ENCODE data around the gene PARP8. TPM values are rescaled to one million over a fixed set of nuclear protein-coding genes. Genes with fewer than 3 reads are reported as not detected.

The PARP8 gene
- total and polyA plus RNA-seq, 2 of the 8 experiments (the other 6 are each of a cell fraction or from before 2014, with no cell fraction given) = 16.6 to 30.6 TPM

DNA sequence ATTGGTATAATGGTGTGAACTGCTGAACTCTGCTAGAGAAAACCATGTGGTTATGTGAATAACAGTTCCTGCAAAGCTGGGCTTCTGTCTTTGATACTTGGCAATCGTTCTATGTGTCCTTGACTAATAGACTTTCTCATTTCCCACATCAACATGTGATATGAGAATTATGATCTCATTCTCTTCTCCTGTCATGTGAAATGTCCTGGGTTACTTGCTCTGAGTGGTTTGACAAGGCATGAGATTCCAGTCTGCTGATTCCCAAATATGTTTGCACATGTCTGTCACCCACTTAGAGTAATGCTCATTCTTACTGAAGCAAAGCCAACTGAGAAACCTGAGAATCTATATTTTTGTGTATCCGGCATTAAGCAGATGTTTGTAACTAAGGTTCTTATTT, 141.2 kb downstream of the PARP8 start:
- Histone ChIP-seq H3K4ac (replicated peaks; ENCODE audit: insufficient read length, low read depth, low read length) (no peak overlapping the region), H3K4me2 (ENCODE audit: insufficient read depth in 1 of 2, low read depth in 2 of 2, low read length in 2 of 2) (no peak overlapping the region), H3K36me3 (ENCODE audit: control insufficient read depth in 2 of 4, insufficient read depth in 4 of 4, low read length in 3 of 4) (no peaks in the 10 kb centered on the region; a peak in 1 of 8 replicates), H4K5ac (ENCODE audit: insufficient read length, low read depth, low read length) (no peak overlapping the region), H3K9ac (replicated peaks in 1 of 4; ENCODE audit: extremely low read depth in 1 of 4, low read depth in 3 of 4, low read length in 3 of 4) (peak overlapping the region in 1 of 4 experiments; percentile 34; a peak in 1 of 7 replicates), H3K14ac (ENCODE audit: insufficient read length) (no peak overlapping the region), H3K79me1 (ENCODE audit: low read depth, low read length) (no peaks in the 10 kb centered on the region), H3K56ac (replicated peaks; ENCODE audit: insufficient read length, low read depth, low read length) (no peak overlapping the region), H4K91ac (replicated peaks; ENCODE audit: insufficient read length, low read length) (no peak overlapping the region), H2BK15ac (ENCODE audit: low read length) (no peak overlapping the region), H3K79me2 (ENCODE audit: control insufficient read depth in 1 of 2, insufficient read depth in 2 of 2, low read length in 2 of 2) (no peaks in the 10 kb centered on the region), H3K27me3 (replicated peaks in 1 of 4; ENCODE audit: control insufficient read depth in 3 of 4, extremely low read depth in 1 of 4, insufficient read depth in 3 of 4, low read length in 3 of 4) (no peaks in the 10 kb centered on the region), H2BK5ac (ENCODE audit: low read depth, low read length) (no peak overlapping the region), H3K4me3 (ENCODE audit: extremely low read depth in 1 of 4, insufficient read depth in 2 of 4, low read depth in 3 of 4, low read length in 4 of 4) (no peak overlapping the region), H3K18ac (ENCODE audit: extremely low read depth, low read length) (no peak overlapping the region), H2AFZ (ENCODE audit: low read length) (no peak overlapping the region), H3K23me2 (ENCODE audit: low read depth, low read length) (no peaks in the 10 kb centered on the region), H4K8ac (ENCODE audit: extremely low read depth, insufficient read depth, low read length) (no peak overlapping the region), H3K27ac (ENCODE audit: low read depth, low read length) (no peak overlapping the region), H3K4me1 (replicated peaks in 1 of 4; ENCODE audit: control insufficient read depth in 3 of 4, insufficient read depth in 4 of 4, low read length in 3 of 4) (no peaks in the 10 kb centered on the region), H4K20me1 (replicated peaks in 1 of 2; ENCODE audit: control insufficient read depth in 1 of 2, insufficient read depth in 2 of 2, low read length in 2 of 2) (no peaks in the 10 kb centered on the region), H3K23ac (ENCODE audit: insufficient read length) (no peak overlapping the region), H2BK12ac (ENCODE audit: low read depth, low read length) (no peak overlapping the region), H2AK5ac (ENCODE audit: low read depth, low read length) (no peak overlapping the region), H2BK20ac (ENCODE audit: low read length) (no peak overlapping the region), H2BK120ac (replicated peaks; ENCODE audit: low read depth, low read length) (no peak overlapping the region), H3K9me3 (ENCODE audit: insufficient read depth in 2 of 2, low read depth in 1 of 2, low read length in 1 of 2) (no peaks in the 10 kb centered on the region)
- no peak for DNase-seq (ENCODE audit: low read depth in 1 of 2, low spot score in 2 of 2)
- WGBS, 2 experiments (ENCODE audit: extremely low coverage in 1 of 2, insufficient coverage in 1 of 2, insufficient read length in 1 of 2, insufficient replicate concordance in 2 of 2, low coverage in 1 of 2, low lambda C conversion rate in 2 of 2, missing lambda C conversion rate in 1 of 2) = 94% methylated on average over 2 of the region's 2 CpGs; no CpG with 5 or more reads in 1 of the 2 experiments
- ChIA-PET CTCF (ENCODE audit: partially characterized antibody) (no interaction called here), POLR2A (ENCODE audit: partially characterized antibody) (interaction anchor here (0.6 kb wide), 1 partner anchor 91 kb away, joined by 3 read pairs; no protein-coding TSS in a partner anchor)
- no peak for TF ChIP-seq ZNF274 (IDR thresholded peaks at IDR 0.05; ENCODE audit: borderline replicate concordance, extremely low read depth, low read length)
- TF ChIP-seq, protein P1, sequence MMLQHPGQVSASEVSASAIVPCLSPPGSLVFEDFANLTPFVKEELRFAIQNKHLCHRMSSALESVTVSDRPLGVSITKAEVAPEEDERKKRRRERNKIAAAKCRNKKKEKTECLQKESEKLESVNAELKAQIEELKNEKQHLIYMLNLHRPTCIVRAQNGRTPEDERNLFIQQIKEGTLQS (IDR thresholded peaks at IDR 0.05; ENCODE audit: insufficient read depth, low read depth, low read length) = no peak
- no peak for TF ChIP-seq BRCA1 (IDR thresholded peaks at IDR 0.05; ENCODE audit: low read depth, low read length)
- TF ChIP-seq JUND (IDR thresholded peaks at IDR 0.05; ENCODE audit: low read length) = no peak
- no peak for FAIRE-seq

Data from H1 (cell line).